ENCODE results near the gene EAF1.
"Not testable (repeated sequence)": the region's sequence is repeated elsewhere in the genome, so short reads cannot be mapped to it uniquely, and the experiment has no call there.

EAF1 gene

GRCh38 chr3:15484551-15484950, 57.2 kb downstream of the EAF1 start:
- DNase-seq (ENCODE audit: low read depth in 3 of 3) = not testable (repeated sequence)

- no peak for DNase-seq (ENCODE audit: low read depth in 3 of 3)
Observed at GRCh38 chr3:15486020-15486419, 58.6 kb downstream of the EAF1 start.

GRCh38 chr3:15486979-15487378, 59.6 kb downstream of the EAF1 start:
- DNase-seq (ENCODE audit: low read depth in 3 of 3) = no peak

GRCh38 chr3:15488002-15488401, 60.6 kb downstream of the EAF1 start:
- no peak for DNase-seq (ENCODE audit: low read depth in 3 of 3)

GRCh38 chr3:15490158-15490557, 62.8 kb downstream of the EAF1 start:
- no peak for DNase-seq (ENCODE audit: low read depth in 3 of 3)

- DNase-seq (ENCODE audit: low read depth in 3 of 3) = no peak
Observed at GRCh38 chr3:15491143-15491542, 63.7 kb downstream of the EAF1 start.

All from stimulated activated CD4-positive, alpha-beta T cell treated with anti-CD3 and anti-CD28 coated beads, TNF-alpha, amount 100 ng/mL, for 24 hours (primary cell).